Measurements from ENCODE around the gene TYROBP.

DNA sequence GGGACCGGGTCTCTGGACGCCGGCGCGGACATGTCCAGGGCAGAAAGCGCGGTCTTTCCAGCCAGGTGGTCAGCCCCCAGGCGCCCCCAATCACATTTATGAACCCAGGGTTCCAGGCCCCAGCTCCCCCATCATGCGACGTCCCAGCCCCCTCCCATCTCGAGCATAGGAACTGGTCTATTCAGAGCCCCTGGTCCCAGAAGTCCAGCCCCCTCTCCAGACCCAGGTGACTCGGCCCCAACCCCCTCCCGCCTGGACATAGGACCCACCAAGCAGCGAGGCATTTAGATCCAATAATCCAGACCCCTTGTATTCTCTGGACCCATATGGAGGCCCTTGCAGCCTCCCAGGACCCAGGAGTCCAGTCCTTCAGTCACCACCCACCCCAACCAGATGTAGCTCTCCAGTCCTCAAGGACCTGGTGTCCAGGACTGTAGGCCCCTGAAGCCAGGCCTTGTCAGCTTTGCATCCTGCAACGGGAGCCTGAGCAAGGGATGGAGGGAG, 39.2 kb downstream of the TYROBP start:
- TF ChIP-seq, protein P1, sequence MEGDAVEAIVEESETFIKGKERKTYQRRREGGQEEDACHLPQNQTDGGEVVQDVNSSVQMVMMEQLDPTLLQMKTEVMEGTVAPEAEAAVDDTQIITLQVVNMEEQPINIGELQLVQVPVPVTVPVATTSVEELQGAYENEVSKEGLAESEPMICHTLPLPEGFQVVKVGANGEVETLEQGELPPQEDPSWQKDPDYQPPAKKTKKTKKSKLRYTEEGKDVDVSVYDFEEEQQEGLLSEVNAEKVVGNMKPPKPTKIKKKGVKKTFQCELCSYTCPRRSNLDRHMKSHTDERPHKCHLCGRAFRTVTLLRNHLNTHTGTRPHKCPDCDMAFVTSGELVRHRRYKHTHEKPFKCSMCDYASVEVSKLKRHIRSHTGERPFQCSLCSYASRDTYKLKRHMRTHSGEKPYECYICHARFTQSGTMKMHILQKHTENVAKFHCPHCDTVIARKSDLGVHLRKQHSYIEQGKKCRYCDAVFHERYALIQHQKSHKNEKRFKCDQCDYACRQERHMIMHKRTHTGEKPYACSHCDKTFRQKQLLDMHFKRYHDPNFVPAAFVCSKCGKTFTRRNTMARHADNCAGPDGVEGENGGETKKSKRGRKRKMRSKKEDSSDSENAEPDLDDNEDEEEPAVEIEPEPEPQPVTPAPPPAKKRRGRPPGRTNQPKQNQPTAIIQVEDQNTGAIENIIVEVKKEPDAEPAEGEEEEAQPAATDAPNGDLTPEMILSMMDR (conservative IDR thresholded peaks at IDR 0.05 in 1 of 2, IDR thresholded peaks at IDR 0.05 in 1 of 2; ENCODE audit: low read depth in 1 of 2, low read length in 2 of 2) = no peak
- no peak for TF ChIP-seq EZH2 (IDR thresholded peaks at IDR 0.05; ENCODE audit: low read length, missing control alignments)
